HepG2 (cell line): ENCODE results near the gene LRRC3C. TPM values are rescaled to one million over a fixed set of nuclear protein-coding genes. Genes with fewer than 3 reads are reported as not detected.

Source experiments
- ETV5 ChIP-seq: IDR thresholded peaks from 2 replicates; pipeline ENCODE4 v1.6.1; 2018; ENCODE audit warnings: missing biosample characterization, missing genetic modification reagents, inconsistent platforms, borderline replicate concordance
- EZH2 ChIP-seq: conservative IDR thresholded peaks from 2 replicates; pipeline ENCODE4 v1.6.1; 2012; ENCODE audit warnings: mild to moderate bottlenecking, low read depth, low read length, moderate library complexity
- HMGA1 ChIP-seq: sonication (generic); formaldehyde crosslinking; conservative IDR thresholded peaks from 2 replicates; pipeline ENCODE4 v1.4.0; 2020; ENCODE audit warnings: missing genetic modification reagents
- HNRNPK ChIP-seq: fragments of 200-400 bp; formaldehyde crosslinking; IDR thresholded peaks from 2 replicates; pipeline ENCODE4 v1.6.1; 2018; ENCODE audit warnings: low read length, low read depth, moderate library complexity, mild to moderate bottlenecking; ENCODE audit not compliant: poor library complexity, severe bottlenecking
- NFE2L2 ChIP-seq: fragments of 150-350 bp; IDR thresholded peaks from 2 replicates; pipeline ENCODE4 v1.6.1; 2014; ENCODE audit warnings: low read length
- PHF8 ChIP-seq: sonication (generic); formaldehyde crosslinking; IDR thresholded peaks from 2 replicates; pipeline ENCODE4 v1.5.0; 2020; ENCODE audit warnings: missing genetic modification reagents
- RAD51 ChIP-seq: fragments of 450-650 bp; IDR thresholded peaks from 2 replicates; pipeline ENCODE4 v1.6.1; 2016; ENCODE audit warnings: borderline replicate concordance
- RARA ChIP-seq: IDR thresholded peaks from 2 replicates; pipeline ENCODE4 v1.6.1; 2016; ENCODE audit warnings: missing genetic modification reagents, missing compliant biosample characterization
- RNF2 ChIP-seq: fragments of 450-650 bp; conservative IDR thresholded peaks from 2 replicates; pipeline ENCODE4 v1.6.1; 2016; ENCODE audit warnings: low read depth
- RNF219 ChIP-seq: sonication (generic); formaldehyde crosslinking; IDR thresholded peaks from 2 replicates; pipeline ENCODE4 v1.5.0; 2020; ENCODE audit warnings: mild to moderate bottlenecking, missing genetic modification reagents
- STAG1 ChIP-seq: sonication (generic); formaldehyde crosslinking; IDR thresholded peaks from 2 replicates; pipeline ENCODE4 v1.4.0; 2020; ENCODE audit warnings: missing genetic modification reagents
- ZNF10 ChIP-seq: sonication (generic); formaldehyde crosslinking; IDR thresholded peaks from 2 replicates; pipeline ENCODE4 v1.4.0; 2020; ENCODE audit warnings: mild to moderate bottlenecking, low read depth, missing genetic modification reagents, borderline replicate concordance
- ZNF138 ChIP-seq: sonication (generic); formaldehyde crosslinking; IDR thresholded peaks from 2 replicates; pipeline ENCODE4 v1.5.0; 2020; ENCODE audit warnings: mild to moderate bottlenecking, low read depth, missing genetic modification reagents
- ZNF572 ChIP-seq: sonication (generic); formaldehyde crosslinking; IDR thresholded peaks from 2 replicates; pipeline ENCODE4 v1.5.1; 2020; ENCODE audit warnings: mild to moderate bottlenecking, missing genetic modification reagents
- ZNF704 ChIP-seq: sonication (generic); formaldehyde crosslinking; IDR thresholded peaks from 2 replicates; pipeline ENCODE4 v1.8.1; 2023; ENCODE audit warnings: mild to moderate bottlenecking, inconsistent platforms, moderate library complexity, missing genetic modification reagents, borderline replicate concordance
- polyA plus RNA-seq, 8 experiments: library from polyadenylated mRNA; depleted of rRNA in 3 of 8; stranded (reverse) in 7 of 8; unstranded in 1 of 8; fragments of >200 nt; fragmentation: Illumina TruSeq in 4 of 8; extraction: Trizol in 4 of 8; gene quantifications; 2 replicates each; pipeline versions ENCODE4 v1.2.1 to v1.2.3, GENCODE V29; 2011 to 2016; ENCODE audit warnings: low read depth in 4 of 8, missing spikeins in 1 of 8, mixed read lengths in 1 of 8; ENCODE audit not compliant: insufficient read depth in 1 of 8
- total RNA-seq, 5 experiments: library from RNA; depleted of rRNA; stranded (reverse); fragments of >200 nt; fragmentation: Illumina TruSeq; extraction: Trizol; gene quantifications; 2 replicates each; pipeline ENCODE4 v1.2.3, GENCODE V29; 2016; ENCODE audit warnings: low read depth in 1 of 5
- TF ChIP-seq, protein P1 (sequence below): sonication (generic); formaldehyde crosslinking; IDR thresholded peaks from 2 replicates; pipeline ENCODE4 v1.5.0; 2020; ENCODE audit warnings: missing genetic modification reagents, mild to moderate bottlenecking, borderline replicate concordance
- TF ChIP-seq, protein P2 (sequence below): sonication (generic); formaldehyde crosslinking; conservative IDR thresholded peaks from 2 replicates; pipeline ENCODE4 v1.4.0; 2020; ENCODE audit warnings: missing genetic modification reagents
- TF ChIP-seq, protein P3 (sequence below): sonication (generic); formaldehyde crosslinking; conservative IDR thresholded peaks from 2 replicates; pipeline ENCODE4 v1.8.0; 2022; ENCODE audit warnings: missing genetic modification reagents
- TF ChIP-seq, protein P4 (sequence below): sonication (generic); formaldehyde crosslinking; IDR thresholded peaks from 2 replicates; pipeline ENCODE4 v1.9.0; 2022; ENCODE audit warnings: missing genetic modification reagents, mild to moderate bottlenecking, borderline replicate concordance

Gene LRRC3C
- total and polyA plus RNA-seq, 2 of the 13 experiments (the other 11 are each of a cell fraction or from before 2014, with no cell fraction given) = 0.17 TPM; not detected in 1

DNA sequence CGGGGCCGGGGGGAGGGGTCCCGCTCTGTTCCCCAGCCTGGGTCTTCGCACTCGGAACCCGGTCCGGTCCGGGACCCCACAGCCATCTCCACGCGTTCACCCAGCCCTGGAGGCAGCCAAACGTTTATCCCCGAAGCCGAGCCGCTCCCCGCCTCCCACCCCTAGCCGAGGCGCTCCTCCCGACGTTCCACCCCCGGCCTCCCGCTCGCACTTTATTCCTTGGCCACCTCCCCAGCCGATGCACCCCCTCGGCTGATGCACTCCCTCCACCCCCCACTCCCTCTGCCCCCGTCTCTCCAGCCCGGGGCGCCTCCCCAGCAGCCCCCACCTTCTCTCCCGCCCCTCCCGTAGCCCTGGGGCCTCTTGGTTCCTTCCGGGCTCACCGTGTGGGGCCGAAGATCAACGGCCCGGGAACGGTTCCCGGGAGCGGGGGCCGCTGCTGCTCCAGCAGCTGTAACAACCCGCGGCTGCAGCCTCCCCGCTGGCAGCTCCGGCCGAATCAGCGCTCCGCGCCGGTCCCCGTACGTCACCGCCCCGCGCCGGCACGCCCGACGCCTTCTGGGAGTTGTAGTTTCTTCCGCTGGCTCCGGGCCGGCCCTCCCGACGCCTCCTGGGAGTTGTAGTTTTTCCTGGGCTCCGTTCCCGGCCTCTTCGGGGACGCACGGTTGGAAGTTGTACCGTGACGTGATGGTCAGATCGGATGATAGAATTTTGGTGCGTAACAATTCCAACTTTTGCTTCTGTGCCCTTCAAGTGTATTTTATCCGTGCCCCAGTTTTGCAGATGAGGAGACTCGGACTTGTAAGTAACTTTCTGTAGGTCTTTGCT, at the start of gene LRRC3C, which contains the start of gene ORMDL3 (continued):
- TF ChIP-seq, protein P1, sequence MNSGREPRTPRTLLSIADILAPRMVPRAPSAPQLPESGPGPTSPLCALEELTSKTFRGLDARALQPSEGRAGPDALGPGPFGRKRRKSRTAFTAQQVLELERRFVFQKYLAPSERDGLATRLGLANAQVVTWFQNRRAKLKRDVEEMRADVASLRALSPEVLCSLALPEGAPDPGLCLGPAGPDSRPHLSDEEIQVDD (CRISPR knock-in tag) = 0 out of 2 replicates have a peak, but pooled peaks have one; percentile 77
- TF ChIP-seq EZH2 (no peak), HNRNPK (peak; percentile 85), ETV5 (CRISPR knock-in tag) (peak; percentile 72; the same call in 1 of the 2 replicates), STAG1 (CRISPR knock-in tag) (no peak), RARA (CRISPR knock-in tag) (peak; percentile 10; the same call in 1 of the 2 replicates), ZNF10 (no peak), HMGA1 (CRISPR knock-in tag) (no peak), ZNF138 (CRISPR knock-in tag) (peak; percentile 25; the same call in 1 of the 2 replicates), PHF8 (peak; percentile 94), RAD51 (no peak), RNF2 (no peak), ZNF704 (no peak; the same call in 1 of the 2 replicates), NFE2L2 (no peak), ZNF572 (CRISPR knock-in tag) (0 out of 2 replicates have a peak, but pooled peaks have one; percentile 10), RNF219 (CRISPR knock-in tag) (peak; percentile 10; the same call in 1 of the 2 replicates)
- TF ChIP-seq, protein P2, sequence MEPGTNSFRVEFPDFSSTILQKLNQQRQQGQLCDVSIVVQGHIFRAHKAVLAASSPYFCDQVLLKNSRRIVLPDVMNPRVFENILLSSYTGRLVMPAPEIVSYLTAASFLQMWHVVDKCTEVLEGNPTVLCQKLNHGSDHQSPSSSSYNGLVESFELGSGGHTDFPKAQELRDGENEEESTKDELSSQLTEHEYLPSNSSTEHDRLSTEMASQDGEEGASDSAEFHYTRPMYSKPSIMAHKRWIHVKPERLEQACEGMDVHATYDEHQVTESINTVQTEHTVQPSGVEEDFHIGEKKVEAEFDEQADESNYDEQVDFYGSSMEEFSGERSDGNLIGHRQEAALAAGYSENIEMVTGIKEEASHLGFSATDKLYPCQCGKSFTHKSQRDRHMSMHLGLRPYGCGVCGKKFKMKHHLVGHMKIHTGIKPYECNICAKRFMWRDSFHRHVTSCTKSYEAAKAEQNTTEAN (CRISPR knock-in tag) = no peak; the same call in 1 of the 2 replicates
- TF ChIP-seq, protein P3, sequence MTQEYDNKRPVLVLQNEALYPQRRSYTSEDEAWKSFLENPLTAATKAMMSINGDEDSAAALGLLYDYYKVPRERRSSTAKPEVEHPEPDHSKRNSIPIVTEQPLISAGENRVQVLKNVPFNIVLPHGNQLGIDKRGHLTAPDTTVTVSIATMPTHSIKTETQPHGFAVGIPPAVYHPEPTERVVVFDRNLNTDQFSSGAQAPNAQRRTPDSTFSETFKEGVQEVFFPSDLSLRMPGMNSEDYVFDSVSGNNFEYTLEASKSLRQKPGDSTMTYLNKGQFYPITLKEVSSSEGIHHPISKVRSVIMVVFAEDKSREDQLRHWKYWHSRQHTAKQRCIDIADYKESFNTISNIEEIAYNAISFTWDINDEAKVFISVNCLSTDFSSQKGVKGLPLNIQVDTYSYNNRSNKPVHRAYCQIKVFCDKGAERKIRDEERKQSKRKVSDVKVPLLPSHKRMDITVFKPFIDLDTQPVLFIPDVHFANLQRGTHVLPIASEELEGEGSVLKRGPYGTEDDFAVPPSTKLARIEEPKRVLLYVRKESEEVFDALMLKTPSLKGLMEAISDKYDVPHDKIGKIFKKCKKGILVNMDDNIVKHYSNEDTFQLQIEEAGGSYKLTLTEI (CRISPR knock-in tag) = no peak
- TF ChIP-seq, protein P4, sequence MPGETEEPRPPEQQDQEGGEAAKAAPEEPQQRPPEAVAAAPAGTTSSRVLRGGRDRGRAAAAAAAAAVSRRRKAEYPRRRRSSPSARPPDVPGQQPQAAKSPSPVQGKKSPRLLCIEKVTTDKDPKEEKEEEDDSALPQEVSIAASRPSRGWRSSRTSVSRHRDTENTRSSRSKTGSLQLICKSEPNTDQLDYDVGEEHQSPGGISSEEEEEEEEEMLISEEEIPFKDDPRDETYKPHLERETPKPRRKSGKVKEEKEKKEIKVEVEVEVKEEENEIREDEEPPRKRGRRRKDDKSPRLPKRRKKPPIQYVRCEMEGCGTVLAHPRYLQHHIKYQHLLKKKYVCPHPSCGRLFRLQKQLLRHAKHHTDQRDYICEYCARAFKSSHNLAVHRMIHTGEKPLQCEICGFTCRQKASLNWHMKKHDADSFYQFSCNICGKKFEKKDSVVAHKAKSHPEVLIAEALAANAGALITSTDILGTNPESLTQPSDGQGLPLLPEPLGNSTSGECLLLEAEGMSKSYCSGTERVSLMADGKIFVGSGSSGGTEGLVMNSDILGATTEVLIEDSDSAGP (CRISPR knock-in tag) = peak; percentile 65; the same call in 1 of the 2 replicates
